Hematopoietic multipotent progenitor cell treated with erythropoietin and hydrocortisone succinate and interleukin-3 and kit ligand, for 15 days (in vitro differentiated cells): ENCODE results near the gene EPC2.
"Not testable (repeated sequence)": the region's sequence is repeated elsewhere in the genome, so short reads cannot be mapped to it uniquely, and the experiment has no call there.

Source experiments
- DNase-seq: peaks from one replicate; pipeline ENCODE4 v3.0.0-alpha.2; 2015; ENCODE audit warnings: low spot score

EPC2 gene

GRCh38 chr2:148640767-148641166, 3.8 kb upstream of the EPC2 start:
- no peak for DNase-seq

GRCh38 chr2:148642112-148642744, 2.3 kb upstream of the EPC2 start:
- no peak for DNase-seq

- DNase-seq = no peak
Observed at GRCh38 chr2:148642891-148643416, 1.6 kb upstream of the EPC2 start.

GRCh38 chr2:148643421-148643820, 1.1 kb upstream of the EPC2 start:
- no peak for DNase-seq

- DNase-seq = peak; percentile 96
Observed at GRCh38 chr2:148644883-148645538, 460 bp downstream of the EPC2 start.

GRCh38 chr2:148645539-148646230, 1.1 kb downstream of the EPC2 start:
- peak; percentile 73 for DNase-seq

GRCh38 chr2:148646231-148646559, 1.6 kb downstream of the EPC2 start:
- DNase-seq = no peak

GRCh38 chr2:148647711-148648110, 3.2 kb downstream of the EPC2 start:
- not testable (repeated sequence) for DNase-seq

- DNase-seq = no peak
Observed at GRCh38 chr2:148649936-148650335, 5.4 kb downstream of the EPC2 start.

GRCh38 chr2:148650881-148651280, 6.3 kb downstream of the EPC2 start:
- DNase-seq = no peak

- DNase-seq = no peak
Observed at GRCh38 chr2:148651972-148652371, 7.4 kb downstream of the EPC2 start.

GRCh38 chr2:148653437-148653836, 8.9 kb downstream of the EPC2 start:
- peak; percentile 28 for DNase-seq

- no peak for DNase-seq
Observed at GRCh38 chr2:148654435-148654834, 9.9 kb downstream of the EPC2 start.

- DNase-seq = no peak
Observed at GRCh38 chr2:148656516-148656915, 12.0 kb downstream of the EPC2 start.

GRCh38 chr2:148658807-148659722, 14.5 kb downstream of the EPC2 start:
- no peak for DNase-seq

- DNase-seq = no peak
Observed at GRCh38 chr2:148660999-148661398, 16.4 kb downstream of the EPC2 start.

GRCh38 chr2:148662332-148662731, 17.8 kb downstream of the EPC2 start:
- DNase-seq = not testable (repeated sequence)

- DNase-seq = no peak
Observed at GRCh38 chr2:148664229-148664628, 19.7 kb downstream of the EPC2 start.

GRCh38 chr2:148666555-148666954, 22.0 kb downstream of the EPC2 start:
- no peak for DNase-seq

- DNase-seq = no peak
Observed at GRCh38 chr2:148667113-148667836, 22.7 kb downstream of the EPC2 start.

GRCh38 chr2:148670773-148671172, 26.2 kb downstream of the EPC2 start:
- no peak for DNase-seq
